Neuron (in vitro differentiated cells): ENCODE results near the gene KIF21B.
A peak's percentile ranks its signal among the peaks of the same experiment; 100 is the strongest.

Experiments used
- H2AFZ ChIP-seq: one replicate; pipeline ENCODE4 v1.6.1; 2013; ENCODE audit warnings: low read depth, mild to moderate bottlenecking, inconsistent platforms, low read length, moderate library complexity
- H3K27me3 ChIP-seq: one replicate; pipeline ENCODE4 v1.6.1; 2013; ENCODE audit warnings: low read length; ENCODE audit not compliant: insufficient read depth
- H3K36me3 ChIP-seq: one replicate; pipeline ENCODE4 v1.6.1; 2013; ENCODE audit warnings: low read length; ENCODE audit not compliant: insufficient read depth
- H3K4me1 ChIP-seq: one replicate; pipeline ENCODE4 v1.6.1; 2013; ENCODE audit warnings: low read length; ENCODE audit not compliant: insufficient read depth
- H3K4me3 ChIP-seq: 2 replicates; pipeline ENCODE4 v1.5.1; 2013; ENCODE audit warnings: mild to moderate bottlenecking, low read length, moderate library complexity
- H3K9me3 ChIP-seq: one replicate; pipeline ENCODE4 v1.6.1; 2013; ENCODE audit warnings: low read length

Gene KIF21B

GRCh38 chr1:201023517-201023902 lies at the start of gene KIF21B:
Gene KIF21B (minus strand): TSS chr1:201023714. CDS start chr1:201023383, 331 bp downstream.
- Histone ChIP-seq H3K4me3 (peak within 1 kb of the TSS; percentile 60), H3K36me3 (no peaks in the 10 kb centered on the region), H3K9me3 (no peaks in the 10 kb centered on the region), H2AFZ (peak within 1 kb of the TSS; percentile 83), H3K27me3 (no peaks in the 10 kb centered on the region), H3K4me1 (peaks cover 34% of the 10 kb centered on the region)

- no peak overlapping the region for H3K4me3 ChIP-seq
- no peaks in the 10 kb centered on the region for H3K27me3 ChIP-seq
- H2AFZ ChIP-seq = no peak overlapping the region
- H3K9me3 ChIP-seq = peaks cover 3% of the 10 kb centered on the region
- peaks cover 24% of the 10 kb centered on the region for H3K4me1 ChIP-seq
- H3K36me3 ChIP-seq = no peaks in the 10 kb centered on the region
These were observed 49.4 kb upstream of the KIF21B start for GRCh38 chr1:201072922-201073321.

GRCh38 chr1:201072149-201072548 lies 48.6 kb upstream of the KIF21B start:
- Histone ChIP-seq H3K9me3 (peaks cover 3% of the 10 kb centered on the region), H3K27me3 (no peaks in the 10 kb centered on the region), H3K36me3 (no peaks in the 10 kb centered on the region), H3K4me1 (peaks cover 24% of the 10 kb centered on the region), H3K4me3 (no peak overlapping the region), H2AFZ (no peak overlapping the region)

GRCh38 chr1:201069636-201070035 lies 46.1 kb upstream of the KIF21B start:
- Histone ChIP-seq H3K36me3 (no peaks in the 10 kb centered on the region), H3K4me3 (no peak overlapping the region), H3K27me3 (no peaks in the 10 kb centered on the region), H2AFZ (no peak overlapping the region), H3K4me1 (peaks cover 24% of the 10 kb centered on the region), H3K9me3 (peaks cover 3% of the 10 kb centered on the region)

- Histone ChIP-seq H3K36me3 (no peaks in the 10 kb centered on the region), H3K9me3 (no peaks in the 10 kb centered on the region), H2AFZ (no peak overlapping the region), H3K27me3 (no peaks in the 10 kb centered on the region), H3K4me3 (no peak overlapping the region), H3K4me1 (peaks cover 24% of the 10 kb centered on the region)
These were observed 45.5 kb upstream of the KIF21B start for GRCh38 chr1:201068976-201069375.

- Histone ChIP-seq H3K36me3 (no peaks in the 10 kb centered on the region), H3K4me1 (peaks cover 32% of the 10 kb centered on the region), H2AFZ (no peak overlapping the region), H3K27me3 (no peaks in the 10 kb centered on the region), H3K9me3 (no peaks in the 10 kb centered on the region), H3K4me3 (no peak overlapping the region)
These were observed 43.5 kb upstream of the KIF21B start for GRCh38 chr1:201066986-201067385.

GRCh38 chr1:201065686-201066085 lies 42.2 kb upstream of the KIF21B start:
- Histone ChIP-seq H3K4me3 (no peak overlapping the region), H3K4me1 (peaks cover 22% of the 10 kb centered on the region), H3K36me3 (no peaks in the 10 kb centered on the region), H3K9me3 (peaks cover 4% of the 10 kb centered on the region), H3K27me3 (no peaks in the 10 kb centered on the region), H2AFZ (no peak overlapping the region)

- Histone ChIP-seq H3K9me3 (peaks cover 4% of the 10 kb centered on the region), H3K27me3 (no peaks in the 10 kb centered on the region), H3K4me3 (no peak overlapping the region), H2AFZ (no peak overlapping the region), H3K4me1 (peaks cover 24% of the 10 kb centered on the region), H3K36me3 (no peaks in the 10 kb centered on the region)
These were observed 41.3 kb upstream of the KIF21B start for GRCh38 chr1:201064806-201065205.

GRCh38 chr1:201063145-201063544 lies 39.6 kb upstream of the KIF21B start:
- Histone ChIP-seq H2AFZ (no peak overlapping the region), H3K9me3 (peaks cover 4% of the 10 kb centered on the region), H3K27me3 (no peaks in the 10 kb centered on the region), H3K36me3 (no peaks in the 10 kb centered on the region), H3K4me3 (no peak overlapping the region), H3K4me1 (peaks cover 22% of the 10 kb centered on the region)

GRCh38 chr1:201062511-201063091 lies 39.1 kb upstream of the KIF21B start:
- Histone ChIP-seq H3K9me3 (peaks cover 4% of the 10 kb centered on the region), H2AFZ (no peak overlapping the region), H3K4me3 (no peak overlapping the region), H3K36me3 (no peaks in the 10 kb centered on the region), H3K4me1 (peaks cover 22% of the 10 kb centered on the region), H3K27me3 (no peaks in the 10 kb centered on the region)

- Histone ChIP-seq H3K4me1 (peaks cover 22% of the 10 kb centered on the region), H2AFZ (no peak overlapping the region), H3K4me3 (no peak overlapping the region), H3K27me3 (no peaks in the 10 kb centered on the region), H3K9me3 (peaks cover 4% of the 10 kb centered on the region), H3K36me3 (no peaks in the 10 kb centered on the region)
These were observed 38.4 kb upstream of the KIF21B start for GRCh38 chr1:201061886-201062285.

GRCh38 chr1:201061049-201061448 lies 37.5 kb upstream of the KIF21B start:
- H3K27me3 ChIP-seq = peaks cover 2% of the 10 kb centered on the region
- H3K36me3 ChIP-seq = no peaks in the 10 kb centered on the region
- peaks cover 22% of the 10 kb centered on the region for H3K4me1 ChIP-seq
- H2AFZ ChIP-seq = no peak overlapping the region
- no peak overlapping the region for H3K4me3 ChIP-seq
- H3K9me3 ChIP-seq = peaks cover 4% of the 10 kb centered on the region

- peaks cover 2% of the 10 kb centered on the region for H3K27me3 ChIP-seq
- no peak overlapping the region for H3K4me3 ChIP-seq
- H2AFZ ChIP-seq = no peak overlapping the region
- H3K36me3 ChIP-seq = no peaks in the 10 kb centered on the region
- H3K9me3 ChIP-seq = peaks cover 4% of the 10 kb centered on the region
- peaks cover 22% of the 10 kb centered on the region for H3K4me1 ChIP-seq
These were observed 37.1 kb upstream of the KIF21B start for GRCh38 chr1:201060586-201060985.
